IPS-NIHi11 (cell line): ENCODE results near the gene FAM236D.
"Not testable (repeated sequence)": the region's sequence is repeated elsewhere in the genome, so short reads cannot be mapped to it uniquely, and the experiment has no call there.

Experiments used
- DNase-seq: peaks from one replicate; pipeline ENCODE4 v3.0.0; 2012; ENCODE audit warnings: mixed read lengths, low spot score

FAM236D gene

DNA sequence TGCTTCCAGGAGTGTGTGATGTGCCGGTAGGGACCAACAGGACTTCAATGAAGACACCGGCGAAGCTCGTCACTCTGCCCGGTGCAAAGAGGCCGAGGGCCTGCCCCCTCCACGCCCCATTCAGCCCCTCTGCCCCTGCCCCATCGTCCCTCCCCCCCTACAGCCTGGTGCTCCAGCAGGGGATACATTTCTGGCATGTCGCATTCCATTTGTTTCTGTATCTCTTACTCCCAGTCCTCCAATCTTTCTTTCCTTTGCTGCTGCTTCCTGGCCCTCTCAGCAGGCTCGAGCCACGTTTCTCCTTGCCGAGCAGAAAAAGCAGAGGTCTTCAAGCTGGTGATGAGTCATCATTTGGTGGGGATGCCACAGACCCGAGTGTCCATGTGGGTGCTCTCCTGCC, at the start of gene FAM236D:
Gene FAM236D, minus strand, starts transcription at position 101 of the 400 bp plus-strand sequence. Its CDS starts 100 bp downstream, at position 1.
- DNase-seq, result not testable (repeated sequence)

- DNase-seq, result not testable (repeated sequence)
Observed at GRCh38 chrX:72837532-72837931, 29.5 kb upstream of the FAM236D start.

GRCh38 chrX:72830701-72831100, 22.7 kb upstream of the FAM236D start:
- DNase-seq, result not testable (repeated sequence)

- not testable (repeated sequence) for DNase-seq
Observed at GRCh38 chrX:72790390-72790789, 17.6 kb downstream of the FAM236D start.

- not testable (repeated sequence) for DNase-seq
Observed at GRCh38 chrX:72788142-72788541, 19.9 kb downstream of the FAM236D start.

GRCh38 chrX:72783964-72784363, 24.0 kb downstream of the FAM236D start:
- DNase-seq, result not testable (repeated sequence)

GRCh38 chrX:72783365-72783936, 24.6 kb downstream of the FAM236D start:
- not testable (repeated sequence) for DNase-seq

GRCh38 chrX:72782560-72782959, 25.4 kb downstream of the FAM236D start, which contains the start of gene FAM236B:
TSS of gene FAM236B (minus strand) at chrX:72782660. CDS start at chrX:72782560, 100 bp downstream.
- DNase-seq, result not testable (repeated sequence)

- not testable (repeated sequence) for DNase-seq
Observed at GRCh38 chrX:72778146-72778545, 29.9 kb downstream of the FAM236D start.

DNA sequence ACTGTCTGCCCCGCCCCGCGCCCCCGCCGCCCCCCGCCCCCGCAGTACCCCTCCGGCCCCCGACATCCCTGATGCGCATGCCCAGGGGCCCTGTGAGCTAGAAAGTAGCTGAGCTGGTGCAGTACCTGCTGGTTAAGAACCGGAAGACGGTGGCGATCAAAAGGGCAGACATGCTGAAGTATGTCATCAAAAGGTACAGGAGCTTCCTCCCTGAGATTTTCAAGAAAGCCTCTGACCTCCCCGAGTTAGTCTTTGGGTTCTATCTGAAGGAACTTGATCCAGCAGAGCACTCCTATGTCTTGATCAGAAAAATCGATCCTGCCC, 30.6 kb downstream of the FAM236D start:
- DNase-seq, result not testable (repeated sequence)

GRCh38 chrX:72776653-72777466, 31.1 kb downstream of the FAM236D start, which contains the start of gene DMRTC1B:
TSS of gene DMRTC1B (plus strand) at chrX:72776890. CDS start at chrX:72845136, 68,246 bp downstream.
- DNase-seq, result not testable (repeated sequence)

- not testable (repeated sequence) for DNase-seq
Observed at GRCh38 chrX:72760454-72760853, 47.6 kb downstream of the FAM236D start.
